OCI-LY3 (cell line): ENCODE measurements around the gene UAP1L1.

Experiments
- CTCF ChIP-seq: fragments of 200-600, 300-600 bp; sonication (generic); IDR thresholded peaks from 2 replicates; pipeline ENCODE4 v1.5.1; 2014; ENCODE audit warnings: antibody characterized with exemption, low read length, low read depth
- EZH2phosphoT487 ChIP-seq: fragments of 200-600 bp; shearing (Covaris generic); IDR thresholded peaks from 2 replicates; pipeline ENCODE4 v1.6.1; 2018; ENCODE audit warnings: antibody characterized with exemption, mixed run types, low read depth

- TF ChIP-seq CTCF (no peak), EZH2phosphoT487 (no peak)
Observed at GRCh38 chr9:137055385-137056364, 21.6 kb upstream of the UAP1L1 start.
